GM10266 (cell line): ENCODE data around the gene INTS14.

Experiments used
- DNase-seq: peaks from one replicate; pipeline ENCODE4 v3.0.0; 2012; ENCODE audit errors: extremely low spot score
- CTCF ChIP-seq: IDR thresholded peaks from 2 replicates; pipeline ENCODE4 v1.5.1; 2012; ENCODE audit warnings: mild to moderate bottlenecking, low read depth; ENCODE audit not compliant: control insufficient read depth, insufficient read depth; ENCODE audit errors: missing control alignments

Gene INTS14

GRCh38 chr15:65580287-65580686 is 30.6 kb downstream of the INTS14 start:
- DNase-seq: no peak
- no peak for TF ChIP-seq CTCF

GRCh38 chr15:65579762-65580161 is 31.2 kb downstream of the INTS14 start:
- no peak for TF ChIP-seq CTCF
- DNase-seq: no peak

- DNase-seq: no peak
- TF ChIP-seq CTCF: no peak
Measured at GRCh38 chr15:65578904-65579728, 31.8 kb downstream of the INTS14 start.

- TF ChIP-seq CTCF: no peak
Measured at GRCh38 chr15:65577129-65577996, 33.6 kb downstream of the INTS14 start.

GRCh38 chr15:65576664-65577063 is 34.3 kb downstream of the INTS14 start:
- no peak for DNase-seq
- TF ChIP-seq CTCF: no peak

More at GRCh38 chr15:65577129-65577996, 33.6 kb downstream of the INTS14 start:
- no peak for DNase-seq

- no peak for DNase-seq
- TF ChIP-seq CTCF: no peak
Measured at GRCh38 chr15:65571971-65572370, 39.0 kb downstream of the INTS14 start.
